ENCODE measurements around the gene TBC1D2. TPM values are rescaled to one million over a fixed set of nuclear protein-coding genes. Genes with fewer than 3 reads are reported as not detected.
A peak's percentile ranks its signal among the peaks of the same experiment; 100 is the strongest.

TBC1D2 gene
- total RNA-seq, 4 donors from 2014 or later: 4.9 to 9.8 (median 7.8) TPM

- TF ChIP-seq, protein P1, sequence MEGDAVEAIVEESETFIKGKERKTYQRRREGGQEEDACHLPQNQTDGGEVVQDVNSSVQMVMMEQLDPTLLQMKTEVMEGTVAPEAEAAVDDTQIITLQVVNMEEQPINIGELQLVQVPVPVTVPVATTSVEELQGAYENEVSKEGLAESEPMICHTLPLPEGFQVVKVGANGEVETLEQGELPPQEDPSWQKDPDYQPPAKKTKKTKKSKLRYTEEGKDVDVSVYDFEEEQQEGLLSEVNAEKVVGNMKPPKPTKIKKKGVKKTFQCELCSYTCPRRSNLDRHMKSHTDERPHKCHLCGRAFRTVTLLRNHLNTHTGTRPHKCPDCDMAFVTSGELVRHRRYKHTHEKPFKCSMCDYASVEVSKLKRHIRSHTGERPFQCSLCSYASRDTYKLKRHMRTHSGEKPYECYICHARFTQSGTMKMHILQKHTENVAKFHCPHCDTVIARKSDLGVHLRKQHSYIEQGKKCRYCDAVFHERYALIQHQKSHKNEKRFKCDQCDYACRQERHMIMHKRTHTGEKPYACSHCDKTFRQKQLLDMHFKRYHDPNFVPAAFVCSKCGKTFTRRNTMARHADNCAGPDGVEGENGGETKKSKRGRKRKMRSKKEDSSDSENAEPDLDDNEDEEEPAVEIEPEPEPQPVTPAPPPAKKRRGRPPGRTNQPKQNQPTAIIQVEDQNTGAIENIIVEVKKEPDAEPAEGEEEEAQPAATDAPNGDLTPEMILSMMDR (IDR thresholded peaks at IDR 0.05): peak; percentile 70 to 94 (median 81)
- TF ChIP-seq POLR2AphosphoS5 (IDR thresholded peaks at IDR 0.05) (no peak), POLR2A (IDR thresholded peaks at IDR 0.05) (no peak)
- Histone ChIP-seq H3K27ac (no peak overlapping the region), H3K27me3 (no peaks in the 10 kb centered on the region), H3K9me3 (no peaks in the 10 kb centered on the region), H3K4me3 (no peak overlapping the region), H3K4me1 (no peaks in the 10 kb centered on the region), H3K36me3 (no peaks in the 10 kb centered on the region)
- peak; percentile 88 for ATAC-seq
- WGBS, 2 donors (ENCODE audit: low coverage in 1 of 2): 21 to 29% methylated on average over 6 to 8 of the region's 8 CpGs
Observed at GRCh38 chr9:98263482-98264357, 8.3 kb upstream of the TBC1D2 start.

GRCh38 chr9:98263080-98263479 lies 7.6 kb upstream of the TBC1D2 start:
- H3K27me3 ChIP-seq: no peaks in the 10 kb centered on the region
- no peak for ATAC-seq
- H3K27ac ChIP-seq: no peak overlapping the region
- H3K4me3 ChIP-seq: no peak overlapping the region
- H3K4me1 ChIP-seq: no peaks in the 10 kb centered on the region
- TF ChIP-seq POLR2AphosphoS5 (IDR thresholded peaks at IDR 0.05): no peak
- TF ChIP-seq, protein P1 (IDR thresholded peaks at IDR 0.05): no peak
- no peak for TF ChIP-seq POLR2A (IDR thresholded peaks at IDR 0.05)
- no peak for TF ChIP-seq EP300 (IDR thresholded peaks at IDR 0.05)
- no peaks in the 10 kb centered on the region for H3K36me3 ChIP-seq
- H3K9me3 ChIP-seq: no peaks in the 10 kb centered on the region
- WGBS, 2 donors (ENCODE audit: low coverage in 1 of 2): 33 to 50% methylated on average over 1 of the region's 1 CpG

- H3K9me3 ChIP-seq: no peaks in the 10 kb centered on the region
- no peaks in the 10 kb centered on the region for H3K36me3 ChIP-seq
- H3K27me3 ChIP-seq: no peaks in the 10 kb centered on the region
- 88 to 100% methylated on average over 2 to 3 of the region's 3 CpGs for WGBS, 2 donors (ENCODE audit: low coverage in 1 of 2)
- H3K4me3 ChIP-seq: no peak overlapping the region
- H3K27ac ChIP-seq: no peak overlapping the region
- TF ChIP-seq POLR2A (IDR thresholded peaks at IDR 0.05) (no peak), EP300 (IDR thresholded peaks at IDR 0.05) (no peak), POLR2AphosphoS5 (IDR thresholded peaks at IDR 0.05) (no peak)
- TF ChIP-seq, protein P1 (IDR thresholded peaks at IDR 0.05): no peak
- peaks cover 0 to 3% (median under 1%) of the 10 kb centered on the region in 3 donors for H3K4me1 ChIP-seq
- no peak for ATAC-seq
Observed at GRCh38 chr9:98262056-98262455, 6.6 kb upstream of the TBC1D2 start.

- no peak overlapping the region for H3K4me3 ChIP-seq
- 60 to 77% methylated on average over 2 to 3 of the region's 5 CpGs for WGBS, 2 donors (ENCODE audit: low coverage in 1 of 2)
- no peak for ATAC-seq
- H3K27ac ChIP-seq: no peak overlapping the region
- H3K4me1 ChIP-seq: peaks cover 0 to 11% (median 6%) of the 10 kb centered on the region in 3 donors
- H3K27me3 ChIP-seq: no peaks in the 10 kb centered on the region
- no peak for TF ChIP-seq POLR2A (IDR thresholded peaks at IDR 0.05)
- TF ChIP-seq, protein P1 (IDR thresholded peaks at IDR 0.05): no peak
- TF ChIP-seq POLR2AphosphoS5 (IDR thresholded peaks at IDR 0.05): no peak
- no peak for TF ChIP-seq EP300 (IDR thresholded peaks at IDR 0.05)
- no peaks in the 10 kb centered on the region for H3K36me3 ChIP-seq
- no peaks in the 10 kb centered on the region for H3K9me3 ChIP-seq
Observed at GRCh38 chr9:98260635-98261034, 5.2 kb upstream of the TBC1D2 start.

GRCh38 chr9:98259791-98260190 lies 4.3 kb upstream of the TBC1D2 start:
- Histone ChIP-seq H3K4me3 (no peak overlapping the region), H3K36me3 (no peaks in the 10 kb centered on the region), H3K4me1 (peaks cover 0 to 16% (median 8%) of the 10 kb centered on the region in 3 donors), H3K27me3 (no peaks in the 10 kb centered on the region), H3K27ac (no peak overlapping the region), H3K9me3 (no peaks in the 10 kb centered on the region)
- WGBS, 2 donors (ENCODE audit: low coverage in 1 of 2): 65 to 100% methylated on average over 2 to 3 of the region's 3 CpGs
- TF ChIP-seq POLR2AphosphoS5 (IDR thresholded peaks at IDR 0.05): no peak
- no peak for TF ChIP-seq POLR2A (IDR thresholded peaks at IDR 0.05)
- no peak for TF ChIP-seq EP300 (IDR thresholded peaks at IDR 0.05)
- TF ChIP-seq, protein P1 (IDR thresholded peaks at IDR 0.05): no peak
- ATAC-seq: no peak

Data from gastroesophageal sphincter (tissue), 4 donors.